Omental fat pad (tissue), 4 donors: ENCODE data around the gene ROBO1. TPM values are rescaled to one million over a fixed set of nuclear protein-coding genes. Genes with fewer than 3 reads are reported as not detected.

Source experiments
- ATAC-seq: fragments of 150-250 bp; one replicate; pipeline ENCODE4 v1.9.1; 2016; ENCODE audit warnings: mild to moderate bottlenecking, moderate library complexity; ENCODE audit not compliant: low FRiP score
- DNase-seq: peaks from one replicate; pipeline ENCODE4 v3.0.0-alpha.2; 2019; ENCODE audit warnings: low spot score
- CTCF ChIP-seq, 3 donors: fragments of 450-650 bp; IDR thresholded peaks; one replicate each; pipeline ENCODE4 v1.5.1; 2016 to 2017; ENCODE audit warnings: antibody characterized with exemption in 3 of 3, mild to moderate bottlenecking in 3 of 3, moderate library complexity in 2 of 3
- total RNA-seq, 4 donors: library from RNA; depleted of rRNA; stranded (reverse); fragments of >200 nt; gene quantifications; one replicate each; pipeline ENCODE4 v1.1.0, GENCODE V29; 2016

ROBO1 gene
- total RNA-seq, 4 donors from 2014 or later, result 13.7 to 34.2 (median 21.0) TPM

DNA sequence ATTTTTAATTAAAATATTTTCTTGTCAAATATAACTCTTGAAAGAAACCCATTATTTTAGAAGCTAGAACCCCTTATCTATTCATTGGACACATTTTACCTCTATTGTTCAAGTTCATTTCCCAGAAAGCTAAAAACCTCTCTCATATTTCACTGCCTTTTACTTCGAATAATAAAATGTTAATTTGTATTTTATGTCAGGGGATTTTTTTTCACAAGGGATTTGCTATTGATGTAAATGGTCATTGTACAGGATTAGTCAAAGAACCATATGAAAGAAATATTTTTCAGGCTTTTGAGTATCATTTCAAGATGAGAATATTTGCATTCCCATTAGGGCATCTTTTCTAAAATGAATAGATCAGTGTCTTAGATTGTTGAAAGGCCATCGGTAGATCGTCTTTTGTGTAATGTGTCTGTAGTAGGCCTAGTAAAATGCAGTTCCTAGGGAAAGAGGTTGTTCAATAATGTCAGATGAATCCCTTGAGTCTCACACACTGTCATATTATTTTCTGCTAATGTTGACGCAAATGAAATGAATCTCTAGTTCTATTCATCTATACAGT lies 114.5 kb downstream of the ROBO1 start:
- ATAC-seq, result no peak
- no peak for TF ChIP-seq CTCF (IDR thresholded peaks at IDR 0.05)
- no peak for DNase-seq

GRCh38 chr3:79651536-79652065 lies 116.2 kb downstream of the ROBO1 start:
- ATAC-seq, result no peak
- no peak for DNase-seq
- TF ChIP-seq CTCF (IDR thresholded peaks at IDR 0.05), result no peak

DNA sequence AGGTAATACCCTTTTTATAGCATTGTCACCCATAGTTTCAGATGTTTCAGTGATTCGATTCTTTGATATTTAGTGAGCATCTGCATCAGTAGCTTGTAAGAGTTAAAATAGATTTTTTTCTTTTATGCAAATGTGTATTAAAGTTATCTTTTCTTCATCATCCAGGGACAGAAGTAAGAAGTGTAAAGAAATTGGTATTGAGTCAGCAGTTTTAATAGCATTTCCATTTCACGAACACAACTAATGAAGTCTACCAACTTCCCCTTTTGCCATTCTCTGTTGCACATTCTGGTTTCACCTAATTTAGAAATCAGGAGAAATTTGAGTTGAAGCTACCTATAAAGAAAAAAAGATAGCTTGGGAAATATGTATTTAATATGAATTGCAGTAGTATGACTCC lies 127.9 kb downstream of the ROBO1 start:
- ATAC-seq, result no peak
- no peak for DNase-seq
- no peak for TF ChIP-seq CTCF (IDR thresholded peaks at IDR 0.05)

DNA sequence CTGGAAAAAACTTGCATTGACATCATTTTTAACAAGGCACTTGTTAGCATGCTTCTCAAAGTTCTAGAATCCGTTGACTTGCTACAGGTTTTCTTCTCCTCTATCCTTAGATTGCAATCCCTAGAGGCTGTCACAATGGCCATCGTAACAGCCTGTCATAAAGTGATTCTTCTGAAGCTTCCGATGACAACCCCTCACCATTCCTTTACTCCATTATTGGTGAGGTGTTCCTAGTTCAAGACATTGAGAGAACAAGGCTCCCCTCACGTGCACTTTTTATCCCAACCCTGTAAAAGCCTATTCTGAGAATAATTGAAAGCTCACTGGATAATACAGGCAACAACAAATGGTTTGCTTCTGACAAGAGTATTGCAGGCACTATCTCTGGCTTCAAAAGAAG lies 131.4 kb downstream of the ROBO1 start:
- no peak for DNase-seq
- no peak for ATAC-seq
- no peak for TF ChIP-seq CTCF (IDR thresholded peaks at IDR 0.05)

GRCh38 chr3:79632842-79633241 lies 135.0 kb downstream of the ROBO1 start:
- no peak for TF ChIP-seq CTCF (IDR thresholded peaks at IDR 0.05)

GRCh38 chr3:79618883-79619282 lies 148.9 kb downstream of the ROBO1 start:
- no peak for DNase-seq
- no peak for TF ChIP-seq CTCF (IDR thresholded peaks at IDR 0.05)
- no peak for ATAC-seq

More at GRCh38 chr3:79632842-79633241, 135.0 kb downstream of the ROBO1 start:
- ATAC-seq, result no peak
- DNase-seq, result no peak

DNA sequence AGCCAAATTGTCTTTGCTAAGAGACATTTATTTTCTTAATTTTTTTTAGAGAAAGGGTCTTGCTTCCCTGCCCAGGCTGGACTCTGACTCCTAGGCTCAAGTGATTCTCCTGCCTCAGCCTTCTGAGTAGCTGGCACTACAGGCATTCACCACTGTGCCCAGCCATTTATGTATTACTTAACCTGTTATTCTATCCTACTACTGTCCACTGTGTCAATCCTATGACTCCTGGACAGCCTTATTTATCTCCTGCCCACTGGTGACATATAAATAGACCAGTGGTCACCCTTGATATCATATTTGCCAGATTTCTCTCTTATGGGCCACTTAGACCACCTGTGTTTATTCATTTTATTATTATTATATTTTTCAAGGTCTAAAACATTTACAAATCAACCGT lies 161.4 kb downstream of the ROBO1 start:
- no peak for ATAC-seq

More for the DNA sequence above, 161.4 kb downstream of the ROBO1 start:
- no peak for DNase-seq
- no peak for TF ChIP-seq CTCF (IDR thresholded peaks at IDR 0.05)
